CD4-positive, alpha-beta T cell treated with Interleukin-2 at 100 ng/mL for 4 hours (primary cell): Measurements from ENCODE around the gene AMN.
A peak's percentile ranks its signal among the peaks of the same experiment; 100 is the strongest.
"Not testable (repeated sequence)": the region's sequence is repeated elsewhere in the genome, so short reads cannot be mapped to it uniquely, and the experiment has no call there.

Experiments
- DNase-seq: peaks from one replicate; pipeline ENCODE4 v3.0.0-alpha.2; 2020; ENCODE audit warnings: low spot score

Gene AMN

GRCh38 chr14:102913341-102914211 is 8.9 kb upstream of the AMN start:
- DNase-seq, result no peak

- no peak for DNase-seq
Measured at GRCh38 chr14:102914474-102915291, 7.8 kb upstream of the AMN start.

GRCh38 chr14:102915292-102916110 is 7.0 kb upstream of the AMN start:
- no peak for DNase-seq

GRCh38 chr14:102916347-102917055 is 6.0 kb upstream of the AMN start:
- no peak for DNase-seq

GRCh38 chr14:102917056-102917385 is 5.4 kb upstream of the AMN start:
- no peak for DNase-seq

- peak; percentile 56 for DNase-seq
Measured at GRCh38 chr14:102917469-102918211, 4.8 kb upstream of the AMN start.

- DNase-seq, result no peak
Measured at GRCh38 chr14:102918438-102918837, 4.0 kb upstream of the AMN start.

- DNase-seq, result no peak
Measured at GRCh38 chr14:102920273-102920997, 2.0 kb upstream of the AMN start.

- DNase-seq, result no peak
Measured at GRCh38 chr14:102920998-102921304, 1.5 kb upstream of the AMN start.

GRCh38 chr14:102923201-102923924 is 900 bp downstream of the AMN start:
- no peak for DNase-seq

GRCh38 chr14:102923925-102924486 is 1.5 kb downstream of the AMN start:
- DNase-seq, result no peak

- DNase-seq, result no peak
Measured at GRCh38 chr14:102924632-102925588, 2.4 kb downstream of the AMN start.

- DNase-seq, result no peak
Measured at GRCh38 chr14:102925646-102926045, 3.2 kb downstream of the AMN start.

- no peak for DNase-seq
Measured at GRCh38 chr14:102926104-102926503, 3.6 kb downstream of the AMN start.

- DNase-seq, result not testable (repeated sequence)
Measured at GRCh38 chr14:102926840-102927239, 4.4 kb downstream of the AMN start.

- DNase-seq, result no peak
Measured at GRCh38 chr14:102927346-102927877, 4.9 kb downstream of the AMN start.

GRCh38 chr14:102927878-102928411 is 5.5 kb downstream of the AMN start:
- DNase-seq, result no peak
